Breast epithelium (tissue), 4 donors: ENCODE data around the gene RITA1. TPM values are rescaled to one million over a fixed set of nuclear protein-coding genes. Genes with fewer than 3 reads are reported as not detected.

Experiments
- DNase-seq, 2 donors: peaks; one replicate each; pipeline ENCODE4 v3.0.0-alpha.2; 2019; ENCODE audit warnings: low spot score in 2 of 2
- H3K27ac ChIP-seq, 2 donors: fragments of 200-600 bp; sonication (generic) in 1 of 2; one replicate each; pipeline ENCODE4 v1.5.1; 2016 to 2019; ENCODE audit warnings: mild to moderate bottlenecking in 1 of 2
- H3K27me3 ChIP-seq, 2 donors: fragments of 200-600 bp; sonication (generic) in 1 of 2; one replicate each; pipeline versions ENCODE4 v1.5.1 to v1.6.0; 2017 to 2019; ENCODE audit warnings: control low read depth in 1 of 2, mild to moderate bottlenecking in 1 of 2
- H3K36me3 ChIP-seq: fragments of 200-600 bp; one replicate; pipeline ENCODE4 v1.5.1; 2019
- H3K4me1 ChIP-seq, 2 donors: fragments of 200-600 bp; sonication (generic); one replicate each; pipeline ENCODE4 v1.5.1; 2016 to 2019; ENCODE audit warnings: control low read depth in 1 of 2
- H3K4me3 ChIP-seq, 3 donors: fragments of 200-600 bp; sonication (generic); 1 replicate in 2 of 3; 2 replicates in 1 of 3; pipeline ENCODE4 v1.5.1; 2016 to 2019; ENCODE audit warnings: mild to moderate bottlenecking in 3 of 3, moderate library complexity in 2 of 3
- H3K9me3 ChIP-seq, 2 donors: fragments of 200-600 bp; sonication (generic) in 1 of 2; one replicate each; pipeline ENCODE4 v1.5.1; 2016 to 2019; ENCODE audit warnings: control low read depth in 1 of 2
- POLR2A ChIP-seq: fragments of 450-650 bp; IDR thresholded peaks from one replicate; pipeline ENCODE4 v1.6.1; 2016; ENCODE audit warnings: antibody characterized with exemption, mild to moderate bottlenecking, moderate library complexity
- POLR2AphosphoS5 ChIP-seq, 3 donors: sonication (generic); formaldehyde crosslinking; IDR thresholded peaks; one replicate each; pipeline ENCODE4 v1.6.1; 2017; ENCODE audit warnings: antibody characterized with exemption in 3 of 3
- intact Hi-C: fragments of 100-400 bp; cut with DNase I; formaldehyde crosslinking; loops from one replicate; pipeline ENCODE4 v1.15.1; 2023; ENCODE audit warnings: low total_unique reads
- total RNA-seq, 3 donors: library from RNA; depleted of rRNA; stranded (reverse); fragments of >200 nt; gene quantifications; one replicate each; pipeline ENCODE4 v1.1.0, GENCODE V29; 2016
- TF ChIP-seq, protein P1 (sequence below), 3 donors: fragments of 450-650 bp; IDR thresholded peaks; one replicate each; pipeline ENCODE4 v1.5.1; 2016 to 2017; ENCODE audit warnings: antibody characterized with exemption in 3 of 3, mild to moderate bottlenecking in 3 of 3, moderate library complexity in 3 of 3

The RITA1 gene
- total RNA-seq, 3 donors from 2014 or later, result 9.4 to 22.4 (median 15.4) TPM

DNA sequence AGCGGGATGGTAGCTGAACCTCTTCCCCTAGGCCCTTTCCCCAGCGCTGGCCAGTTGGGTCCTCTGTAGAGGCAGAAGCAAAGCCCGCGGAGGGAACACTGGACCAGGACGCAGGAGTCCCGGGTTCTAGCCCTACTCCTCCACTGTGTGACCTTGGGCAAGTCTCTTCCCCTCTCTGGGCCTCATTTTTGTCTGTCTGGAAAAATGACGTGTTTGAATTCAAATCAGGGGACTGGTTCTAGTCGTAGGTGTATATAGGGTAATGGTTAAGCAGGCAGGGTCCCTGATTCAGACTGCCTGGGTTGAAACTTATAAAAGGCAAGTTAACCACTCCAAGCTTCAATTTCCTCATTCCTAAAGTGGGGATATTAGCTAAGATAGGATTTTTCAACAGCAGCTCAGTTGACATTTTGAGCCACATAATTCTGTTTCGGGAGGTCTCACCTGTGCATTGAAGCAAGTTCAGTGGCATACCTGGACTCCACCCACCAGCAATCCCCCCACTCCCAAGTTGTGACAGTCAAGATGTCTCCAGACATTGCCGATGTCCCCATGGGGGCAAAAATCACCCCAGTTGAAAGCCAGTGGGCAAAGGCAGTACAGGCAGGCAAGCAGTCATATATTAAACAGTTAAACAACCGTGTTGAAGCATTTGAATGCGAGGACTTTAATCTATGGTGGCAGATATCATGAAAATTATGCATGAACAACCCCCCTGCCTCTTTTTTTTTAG lies 36.6 kb downstream of the RITA1 start:
- TF ChIP-seq POLR2AphosphoS5 (IDR thresholded peaks at IDR 0.05) (no peak), POLR2A (no peak)
- TF ChIP-seq, protein P1, sequence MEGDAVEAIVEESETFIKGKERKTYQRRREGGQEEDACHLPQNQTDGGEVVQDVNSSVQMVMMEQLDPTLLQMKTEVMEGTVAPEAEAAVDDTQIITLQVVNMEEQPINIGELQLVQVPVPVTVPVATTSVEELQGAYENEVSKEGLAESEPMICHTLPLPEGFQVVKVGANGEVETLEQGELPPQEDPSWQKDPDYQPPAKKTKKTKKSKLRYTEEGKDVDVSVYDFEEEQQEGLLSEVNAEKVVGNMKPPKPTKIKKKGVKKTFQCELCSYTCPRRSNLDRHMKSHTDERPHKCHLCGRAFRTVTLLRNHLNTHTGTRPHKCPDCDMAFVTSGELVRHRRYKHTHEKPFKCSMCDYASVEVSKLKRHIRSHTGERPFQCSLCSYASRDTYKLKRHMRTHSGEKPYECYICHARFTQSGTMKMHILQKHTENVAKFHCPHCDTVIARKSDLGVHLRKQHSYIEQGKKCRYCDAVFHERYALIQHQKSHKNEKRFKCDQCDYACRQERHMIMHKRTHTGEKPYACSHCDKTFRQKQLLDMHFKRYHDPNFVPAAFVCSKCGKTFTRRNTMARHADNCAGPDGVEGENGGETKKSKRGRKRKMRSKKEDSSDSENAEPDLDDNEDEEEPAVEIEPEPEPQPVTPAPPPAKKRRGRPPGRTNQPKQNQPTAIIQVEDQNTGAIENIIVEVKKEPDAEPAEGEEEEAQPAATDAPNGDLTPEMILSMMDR (IDR thresholded peaks at IDR 0.05), result no peak
- Histone ChIP-seq H3K27me3 (no peaks in the 10 kb centered on the region), H3K4me3 (peak overlapping the region; percentile 86 to 98 (median 95)), H3K4me1 (peaks cover 0 to 15% of the 10 kb centered on the region in 2 donors), H3K36me3 (no peaks in the 10 kb centered on the region), H3K9me3 (no peaks in the 10 kb centered on the region), H3K27ac (peak overlapping the region; percentile 96)
- no peak for DNase-seq
- intact Hi-C loops, result loop anchor here (5.0 to 10.0 kb wide), 2 partner anchors 730 to 1377 kb away; partner anchors contain the start of gene MAPKAPK5

DNA sequence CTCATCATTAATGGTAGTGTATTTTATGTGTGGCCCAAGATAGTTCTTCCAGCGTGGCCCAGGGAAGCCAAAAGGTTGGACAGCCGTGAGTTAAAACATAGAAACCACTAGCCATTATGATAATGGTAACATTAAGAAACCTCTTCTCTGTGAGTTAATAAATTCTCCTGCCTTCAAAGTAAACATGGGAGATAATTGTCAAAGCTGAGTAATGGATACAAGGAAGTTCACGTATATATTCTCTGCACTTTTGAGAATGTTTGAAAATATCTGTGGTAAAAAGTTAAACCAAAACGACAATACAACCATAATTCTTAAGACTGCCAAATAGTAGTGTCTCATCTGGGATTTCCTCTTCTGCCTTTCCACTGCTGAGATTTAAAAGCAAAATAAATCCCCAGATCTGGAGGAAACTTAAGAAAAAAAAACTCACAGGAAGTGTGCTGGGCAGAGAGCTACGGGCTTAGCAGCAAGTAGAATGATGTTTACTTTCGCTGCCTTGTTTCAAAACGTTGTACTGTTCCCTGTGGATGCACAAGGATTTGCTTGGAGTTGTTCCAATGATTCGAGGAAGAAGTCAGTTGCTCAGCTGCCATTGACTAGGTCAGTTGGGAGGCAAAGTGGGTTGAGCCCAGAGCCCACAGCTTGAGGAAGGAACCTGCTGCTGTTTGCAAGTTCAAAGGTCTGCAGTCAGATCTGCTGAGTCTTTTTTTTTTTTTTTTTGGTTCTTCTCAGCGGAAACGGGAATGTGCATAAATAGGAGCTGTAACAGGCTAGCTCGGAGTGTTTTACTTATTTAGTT lies 37.4 kb downstream of the RITA1 start:
- DNase-seq, result peak; percentile 68 to 79
- intact Hi-C loops, result loop anchor here (5.0 to 10.0 kb wide), 2 partner anchors 729 to 1378 kb away; partner anchors contain the start of gene MAPKAPK5

DNA sequence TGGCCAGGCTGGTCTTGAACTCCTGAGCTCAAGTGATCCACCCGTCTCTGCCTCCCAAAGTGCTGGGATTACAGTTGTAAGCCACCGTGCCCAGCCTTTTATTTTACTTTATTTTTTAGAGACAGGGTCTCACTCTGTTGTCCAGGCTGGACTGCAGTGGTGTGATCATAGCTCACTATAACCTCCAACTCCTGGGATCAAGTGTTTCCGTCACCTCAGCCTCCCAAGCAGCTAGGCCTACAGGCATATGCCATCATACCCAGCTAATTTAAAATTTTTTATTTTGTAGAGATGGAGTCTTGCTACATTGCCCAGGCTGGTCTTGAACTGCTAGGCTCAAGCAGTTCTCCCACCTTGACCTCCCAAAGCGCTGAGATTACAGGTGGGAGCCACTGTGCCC lies 39.4 kb downstream of the RITA1 start:
- no peaks in the 10 kb centered on the region for H3K9me3 ChIP-seq
- no peak for DNase-seq
- H3K27ac ChIP-seq, result peak overlapping the region in 1 of 2 donors; percentile 96
- H3K4me1 ChIP-seq, result peaks cover 0 to 15% of the 10 kb centered on the region in 2 donors
- intact Hi-C loops, result loop anchor here (5.0 to 10.0 kb wide), 2 partner anchors 727 to 1380 kb away; partner anchors contain the start of gene MAPKAPK5
- no peaks in the 10 kb centered on the region for H3K27me3 ChIP-seq
- no peaks in the 10 kb centered on the region for H3K36me3 ChIP-seq
- no peak overlapping the region for H3K4me3 ChIP-seq
- TF ChIP-seq, protein P1 (IDR thresholded peaks at IDR 0.05), result no peak
- TF ChIP-seq POLR2AphosphoS5 (IDR thresholded peaks at IDR 0.05), result no peak
- TF ChIP-seq POLR2A, result no peak

More for the DNA sequence above, 37.4 kb downstream of the RITA1 start:
- Histone ChIP-seq H3K27ac (peak overlapping the region; percentile 96), H3K36me3 (no peaks in the 10 kb centered on the region), H3K27me3 (no peaks in the 10 kb centered on the region), H3K4me1 (peaks cover 0 to 15% of the 10 kb centered on the region in 2 donors), H3K9me3 (no peaks in the 10 kb centered on the region), H3K4me3 (peak overlapping the region; percentile 86 to 98 (median 95))
- TF ChIP-seq POLR2AphosphoS5 (IDR thresholded peaks at IDR 0.05), result peak; percentile 56 to 86 (median 83)
- TF ChIP-seq, protein P1 (IDR thresholded peaks at IDR 0.05), result no peak
- no peak for TF ChIP-seq POLR2A

DNA sequence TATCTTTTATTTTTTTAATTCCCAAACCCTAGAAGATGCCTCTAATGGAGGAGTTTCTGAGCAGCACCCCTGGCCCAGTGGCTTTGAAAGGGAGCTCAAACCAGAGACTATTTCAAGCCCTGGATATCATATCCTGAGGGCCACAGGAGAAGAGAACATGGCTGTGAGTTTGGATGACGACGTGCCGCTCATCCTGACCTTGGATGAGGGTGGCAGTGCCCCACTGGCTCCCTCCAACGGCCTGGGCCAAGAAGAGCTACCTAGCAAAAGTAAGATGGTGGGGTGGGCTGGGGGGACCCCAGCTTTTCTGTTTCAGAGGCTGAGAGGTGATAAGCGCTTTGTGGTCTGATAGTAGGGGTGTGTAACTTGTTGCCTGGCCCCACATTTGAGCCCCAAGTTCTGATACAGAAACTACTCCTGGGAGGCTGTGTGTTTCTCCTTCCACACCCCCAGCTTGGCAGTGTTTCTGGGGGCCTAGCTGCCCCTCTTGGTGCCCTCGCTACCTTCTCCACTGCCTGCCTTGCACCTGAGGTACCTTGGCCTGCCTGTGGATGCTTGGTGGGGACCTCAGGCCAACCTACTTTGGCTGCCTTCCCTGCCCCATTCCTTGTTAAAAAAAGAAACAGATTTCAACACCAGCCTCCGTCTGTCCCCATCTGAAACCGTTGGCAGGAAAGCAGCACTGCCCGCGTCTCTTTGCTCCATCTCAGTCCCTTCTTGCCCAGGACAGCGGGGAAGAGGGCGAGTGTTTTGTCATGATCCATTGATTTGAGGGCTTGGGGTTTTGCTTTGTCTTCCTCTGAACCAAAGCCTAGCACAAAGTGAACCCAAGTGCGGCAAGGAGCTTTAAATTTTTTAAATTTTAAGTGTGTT lies 41.4 kb downstream of the RITA1 start:
- Histone ChIP-seq H3K27me3 (no peaks in the 10 kb centered on the region), H3K27ac (peak overlapping the region; percentile 4 to 56), H3K36me3 (no peaks in the 10 kb centered on the region), H3K4me3 (no peak overlapping the region), H3K4me1 (peaks cover 0 to 15% of the 10 kb centered on the region in 2 donors), H3K9me3 (no peaks in the 10 kb centered on the region)
- TF ChIP-seq, protein P1 (IDR thresholded peaks at IDR 0.05), result no peak
- TF ChIP-seq POLR2AphosphoS5 (IDR thresholded peaks at IDR 0.05) (no peak), POLR2A (no peak)
- intact Hi-C loops, result loop anchor here (10.0 kb wide), 1 partner anchor 1382 kb away; the partner anchor contains the start of gene MAPKAPK5
- DNase-seq, result peak in 1 of 2 donors; percentile 64
